Measurements from ENCODE around the gene DMXL1. TPM values are rescaled to one million over a fixed set of nuclear protein-coding genes. Genes with fewer than 3 reads are reported as not detected.
A peak's percentile ranks its signal among the peaks of the same experiment; 100 is the strongest.

The DMXL1 gene
- total RNA-seq, 4 donors from 2014 or later: 38.4 to 157 (median 48.2) TPM

- no peaks in the 10 kb centered on the region for H3K36me3 ChIP-seq
- H3K4me3 ChIP-seq: no peak overlapping the region
- 0% methylated on average over 1 of the region's 1 CpG for WGBS, 2 donors (ENCODE audit: low coverage in 1 of 2)
- no peak overlapping the region for H3K27ac ChIP-seq
- peaks cover 0 to 8% (median 0%) of the 10 kb centered on the region in 3 donors for H3K4me1 ChIP-seq
- no peak for ATAC-seq
- H3K27me3 ChIP-seq: no peaks in the 10 kb centered on the region
- TF ChIP-seq EP300 (IDR thresholded peaks at IDR 0.05): no peak
- TF ChIP-seq POLR2AphosphoS5 (IDR thresholded peaks at IDR 0.05): no peak
- no peak for TF ChIP-seq POLR2A (IDR thresholded peaks at IDR 0.05)
- TF ChIP-seq, protein P1, sequence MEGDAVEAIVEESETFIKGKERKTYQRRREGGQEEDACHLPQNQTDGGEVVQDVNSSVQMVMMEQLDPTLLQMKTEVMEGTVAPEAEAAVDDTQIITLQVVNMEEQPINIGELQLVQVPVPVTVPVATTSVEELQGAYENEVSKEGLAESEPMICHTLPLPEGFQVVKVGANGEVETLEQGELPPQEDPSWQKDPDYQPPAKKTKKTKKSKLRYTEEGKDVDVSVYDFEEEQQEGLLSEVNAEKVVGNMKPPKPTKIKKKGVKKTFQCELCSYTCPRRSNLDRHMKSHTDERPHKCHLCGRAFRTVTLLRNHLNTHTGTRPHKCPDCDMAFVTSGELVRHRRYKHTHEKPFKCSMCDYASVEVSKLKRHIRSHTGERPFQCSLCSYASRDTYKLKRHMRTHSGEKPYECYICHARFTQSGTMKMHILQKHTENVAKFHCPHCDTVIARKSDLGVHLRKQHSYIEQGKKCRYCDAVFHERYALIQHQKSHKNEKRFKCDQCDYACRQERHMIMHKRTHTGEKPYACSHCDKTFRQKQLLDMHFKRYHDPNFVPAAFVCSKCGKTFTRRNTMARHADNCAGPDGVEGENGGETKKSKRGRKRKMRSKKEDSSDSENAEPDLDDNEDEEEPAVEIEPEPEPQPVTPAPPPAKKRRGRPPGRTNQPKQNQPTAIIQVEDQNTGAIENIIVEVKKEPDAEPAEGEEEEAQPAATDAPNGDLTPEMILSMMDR (IDR thresholded peaks at IDR 0.05): no peak
- H3K9me3 ChIP-seq: no peaks in the 10 kb centered on the region
Observed at GRCh38 chr5:119264186-119264585, 193.3 kb downstream of the DMXL1 start.

GRCh38 chr5:119267958-119268386 lies 197.1 kb downstream of the DMXL1 start:
- TF ChIP-seq POLR2AphosphoS5 (IDR thresholded peaks at IDR 0.05): no peak
- TF ChIP-seq, protein P1 (IDR thresholded peaks at IDR 0.05): peak in 1 of 4 experiments; percentile 53
- peak; percentile 91 for ATAC-seq
- 10 to 20% methylated on average over 3 to 4 of the region's 18 CpGs for whole genome bisulfite sequencing, 2 donors (ENCODE audit: low coverage in 1 of 2)

DNA sequence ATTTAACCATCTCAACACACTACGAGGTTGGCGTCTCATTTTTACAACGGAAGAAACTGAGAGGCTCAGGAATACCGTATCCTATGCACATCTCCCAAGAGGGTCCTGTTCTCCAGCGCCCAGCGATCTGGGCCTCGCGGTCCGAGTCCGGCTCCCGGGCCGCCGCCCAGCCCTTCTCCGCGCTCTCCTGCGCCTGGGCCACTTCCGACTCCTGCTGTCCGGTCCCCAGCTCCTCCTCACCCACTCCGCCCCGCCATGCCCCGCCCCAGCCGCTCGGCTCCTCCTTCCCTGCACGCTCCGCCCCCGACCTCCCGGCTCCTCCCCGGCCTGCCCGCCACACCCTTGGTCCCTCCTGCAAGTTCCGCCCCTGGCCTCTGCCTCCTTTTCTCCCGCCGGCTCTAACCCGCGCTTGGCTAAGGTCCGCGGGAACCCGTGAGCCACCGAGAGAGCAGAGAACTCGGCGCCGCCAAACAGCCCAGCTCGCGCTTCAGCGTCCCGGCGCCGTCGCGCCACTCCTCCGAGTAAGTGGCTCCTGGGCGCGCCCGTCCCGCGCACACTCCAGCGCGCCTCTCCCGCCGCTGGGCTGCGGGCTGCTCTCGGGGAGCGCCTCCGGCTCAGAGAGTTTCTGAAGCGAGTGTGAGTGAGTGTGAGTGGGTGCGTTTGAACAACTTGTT lies 197.6 kb downstream of the DMXL1 start:
- no peaks in the 10 kb centered on the region for H3K9me3 ChIP-seq
- peak; percentile 98 for ATAC-seq
- WGBS, 2 donors (ENCODE audit: low coverage in 1 of 2): 0% methylated on average over 3 to 27 of the region's 65 CpGs
- H3K27me3 ChIP-seq: no peaks in the 10 kb centered on the region
- peak overlapping the region; percentile 91 to 96 (median 94) for H3K27ac ChIP-seq
- H3K4me3 ChIP-seq: peak overlapping the region; percentile 84 to 87
- H3K36me3 ChIP-seq: no peaks in the 10 kb centered on the region
- peaks cover 0 to 48% (median 0%) of the 10 kb centered on the region in 3 donors for H3K4me1 ChIP-seq
- TF ChIP-seq, protein P1 (IDR thresholded peaks at IDR 0.05): peak in 1 of 4 experiments; percentile 21
- TF ChIP-seq EP300 (IDR thresholded peaks at IDR 0.05) (no peak), POLR2A (IDR thresholded peaks at IDR 0.05) (peak; percentile 61 to 81), POLR2AphosphoS5 (IDR thresholded peaks at IDR 0.05) (peak; percentile 78)

More at GRCh38 chr5:119267958-119268386, 197.1 kb downstream of the DMXL1 start:
- Histone ChIP-seq H3K27ac (peak overlapping the region; percentile 91 to 96 (median 94)), H3K36me3 (no peaks in the 10 kb centered on the region), H3K9me3 (no peaks in the 10 kb centered on the region), H3K4me3 (peak overlapping the region; percentile 84 to 87), H3K27me3 (no peaks in the 10 kb centered on the region), H3K4me1 (peaks cover 0 to 43% (median 0%) of the 10 kb centered on the region in 3 donors)

- peak overlapping the region; percentile 71 to 96 (median 94) for H3K27ac ChIP-seq
- H3K36me3 ChIP-seq: no peaks in the 10 kb centered on the region
- no peak for ATAC-seq
- no peaks in the 10 kb centered on the region for H3K27me3 ChIP-seq
- H3K4me3 ChIP-seq: peak overlapping the region; percentile 84 to 87
- TF ChIP-seq POLR2A (IDR thresholded peaks at IDR 0.05) (no peak), POLR2AphosphoS5 (IDR thresholded peaks at IDR 0.05) (no peak), EP300 (IDR thresholded peaks at IDR 0.05) (no peak)
- TF ChIP-seq, protein P1 (IDR thresholded peaks at IDR 0.05): no peak
- peaks cover 0 to 56% (median 0%) of the 10 kb centered on the region in 3 donors for H3K4me1 ChIP-seq
- no peaks in the 10 kb centered on the region for H3K9me3 ChIP-seq
- 0 to 3% methylated on average over 15 of the region's 24 CpGs for WGBS, 2 donors (ENCODE audit: low coverage in 1 of 2)
Observed at GRCh38 chr5:119269061-119269944, 198.4 kb downstream of the DMXL1 start.

All from gastroesophageal sphincter (tissue), 4 donors.